Astrocyte (in vitro differentiated cells and primary cell): ENCODE measurements around the gene DYNC1I1. TPM values are rescaled to one million over a fixed set of nuclear protein-coding genes. Genes with fewer than 3 reads are reported as not detected.
A peak's percentile ranks its signal among the peaks of the same experiment; 100 is the strongest.

Experiments used
- DNase-seq: peaks from one replicate; pipeline ENCODE4 v3.0.0-alpha.2; 2010; ENCODE audit warnings: low read depth
- FAIRE-seq: peaks from 2 replicates; lab custom pipeline; 2011; peaks lifted over from hg19 to GRCh38; lab: Jason Lieb, UNC
- H2AFZ ChIP-seq: 2 replicates; pipeline ENCODE4 v1.6.0; 2012; ENCODE audit warnings: low read depth, low read length, inconsistent platforms
- H3K27ac ChIP-seq: 2 replicates; pipeline ENCODE4 v1.5.1; 2011; ENCODE audit warnings: low read depth, low read length, inconsistent platforms
- H3K27me3 ChIP-seq: 2 replicates; pipeline ENCODE4 v1.6.0; 2011; ENCODE audit warnings: low read length, inconsistent platforms; ENCODE audit not compliant: insufficient read depth
- H3K36me3 ChIP-seq: 2 replicates; pipeline ENCODE4 v1.5.1; 2011; ENCODE audit warnings: low read length, inconsistent platforms; ENCODE audit not compliant: insufficient read depth
- H3K4me1 ChIP-seq: 2 replicates; pipeline ENCODE4 v1.5.1; 2011; ENCODE audit warnings: low read length, inconsistent platforms; ENCODE audit not compliant: insufficient read depth
- H3K4me2 ChIP-seq: 2 replicates; pipeline ENCODE4 v1.6.0; 2012; ENCODE audit warnings: low read length, inconsistent platforms
- H3K4me3 ChIP-seq: 2 replicates; pipeline ENCODE4 v1.5.1; 2011; ENCODE audit warnings: low read depth, mild to moderate bottlenecking, low read length, inconsistent platforms; ENCODE audit not compliant: insufficient read depth
- H3K79me2 ChIP-seq: 2 replicates; pipeline ENCODE4 v1.6.0; 2012; ENCODE audit warnings: mild to moderate bottlenecking, low read length, inconsistent platforms; ENCODE audit not compliant: insufficient read depth
- H3K9ac ChIP-seq: 2 replicates; pipeline ENCODE4 v1.6.0; 2012; ENCODE audit warnings: mild to moderate bottlenecking, low read length, inconsistent platforms
- H3K9me3 ChIP-seq: 2 replicates; pipeline ENCODE4 v1.5.1; 2012; ENCODE audit warnings: low read depth, mild to moderate bottlenecking, low read length, inconsistent platforms; ENCODE audit not compliant: insufficient read depth
- H4K20me1 ChIP-seq: 2 replicates; pipeline ENCODE4 v1.6.0; 2012; ENCODE audit warnings: low read length, inconsistent platforms; ENCODE audit not compliant: insufficient read depth
- H3K27ac Mint-ChIP-seq: one replicate; pipeline ENCODE4 v1.8.0; 2021; ENCODE audit warnings: mild to moderate bottlenecking, mixed read lengths; ENCODE audit not compliant: unreplicated experiment
- H3K27me3 Mint-ChIP-seq: one replicate; pipeline ENCODE4 v1.8.0; 2021; ENCODE audit warnings: low read depth, mixed read lengths; ENCODE audit not compliant: unreplicated experiment
- H3K36me3 Mint-ChIP-seq: one replicate; pipeline ENCODE4 v1.8.0; 2021; ENCODE audit warnings: low read depth, mixed read lengths; ENCODE audit not compliant: unreplicated experiment
- H3K4me1 Mint-ChIP-seq: one replicate; pipeline ENCODE4 v1.8.0; 2021; ENCODE audit warnings: low read depth, mixed read lengths; ENCODE audit not compliant: unreplicated experiment
- H3K4me3 Mint-ChIP-seq: one replicate; pipeline ENCODE4 v1.8.0; 2021; ENCODE audit warnings: mild to moderate bottlenecking, moderate library complexity, mixed read lengths; ENCODE audit not compliant: unreplicated experiment
- H3K9me3 Mint-ChIP-seq: one replicate; pipeline ENCODE4 v1.8.0; 2021; ENCODE audit warnings: mild to moderate bottlenecking, mixed read lengths; ENCODE audit not compliant: unreplicated experiment
- EZH2 ChIP-seq: IDR thresholded peaks from 2 replicates; pipeline ENCODE4 v1.6.1; 2012; ENCODE audit warnings: mild to moderate bottlenecking, low read length, inconsistent platforms; ENCODE audit not compliant: insufficient read depth
- total RNA-seq: library from RNA; stranded (reverse); gene quantifications from 2 replicates; pipeline ENCODE4 v1.2.1, GENCODE V29; 2021
- TF ChIP-seq, protein P1 (sequence below): IDR thresholded peaks from 2 replicates; pipeline ENCODE4 v1.5.1; 2011; ENCODE audit warnings: low read depth, mild to moderate bottlenecking, inconsistent platforms, low read length, moderate library complexity; ENCODE audit not compliant: insufficient read depth

Gene DYNC1I1
- total RNA-seq, 1 donor from 2014 or later, result 3.2 TPM

GRCh38 chr7:96052860-96053470, 280.6 kb downstream of the DYNC1I1 start:
- no peaks in the 10 kb centered on the region for H3K36me3 ChIP-seq
- TF ChIP-seq EZH2, result no peak
- TF ChIP-seq, protein P1, sequence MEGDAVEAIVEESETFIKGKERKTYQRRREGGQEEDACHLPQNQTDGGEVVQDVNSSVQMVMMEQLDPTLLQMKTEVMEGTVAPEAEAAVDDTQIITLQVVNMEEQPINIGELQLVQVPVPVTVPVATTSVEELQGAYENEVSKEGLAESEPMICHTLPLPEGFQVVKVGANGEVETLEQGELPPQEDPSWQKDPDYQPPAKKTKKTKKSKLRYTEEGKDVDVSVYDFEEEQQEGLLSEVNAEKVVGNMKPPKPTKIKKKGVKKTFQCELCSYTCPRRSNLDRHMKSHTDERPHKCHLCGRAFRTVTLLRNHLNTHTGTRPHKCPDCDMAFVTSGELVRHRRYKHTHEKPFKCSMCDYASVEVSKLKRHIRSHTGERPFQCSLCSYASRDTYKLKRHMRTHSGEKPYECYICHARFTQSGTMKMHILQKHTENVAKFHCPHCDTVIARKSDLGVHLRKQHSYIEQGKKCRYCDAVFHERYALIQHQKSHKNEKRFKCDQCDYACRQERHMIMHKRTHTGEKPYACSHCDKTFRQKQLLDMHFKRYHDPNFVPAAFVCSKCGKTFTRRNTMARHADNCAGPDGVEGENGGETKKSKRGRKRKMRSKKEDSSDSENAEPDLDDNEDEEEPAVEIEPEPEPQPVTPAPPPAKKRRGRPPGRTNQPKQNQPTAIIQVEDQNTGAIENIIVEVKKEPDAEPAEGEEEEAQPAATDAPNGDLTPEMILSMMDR, result no peak
- peaks cover 4% of the 10 kb centered on the region for H3K4me1 Mint-ChIP-seq
- H3K9me3 ChIP-seq, result no peaks in the 10 kb centered on the region
- H3K9me3 Mint-ChIP-seq, result no peaks in the 10 kb centered on the region
- DNase-seq, result no peak
- H3K9ac ChIP-seq, result no peak overlapping the region
- H3K4me1 ChIP-seq, result no peaks in the 10 kb centered on the region
- H4K20me1 ChIP-seq, result no peaks in the 10 kb centered on the region
- no peaks in the 10 kb centered on the region for H3K27me3 Mint-ChIP-seq
- FAIRE-seq, result no peak
- no peaks in the 10 kb centered on the region for H3K79me2 ChIP-seq
- no peaks in the 10 kb centered on the region for H3K27me3 ChIP-seq
- no peak overlapping the region for H3K27ac ChIP-seq
- H3K4me3 ChIP-seq, result no peak overlapping the region
- H3K4me2 ChIP-seq, result no peak overlapping the region
- no peak overlapping the region for H3K4me3 Mint-ChIP-seq
- no peaks in the 10 kb centered on the region for H3K36me3 Mint-ChIP-seq
- no peak overlapping the region for H3K27ac Mint-ChIP-seq
- no peak overlapping the region for H2AFZ ChIP-seq

DNA sequence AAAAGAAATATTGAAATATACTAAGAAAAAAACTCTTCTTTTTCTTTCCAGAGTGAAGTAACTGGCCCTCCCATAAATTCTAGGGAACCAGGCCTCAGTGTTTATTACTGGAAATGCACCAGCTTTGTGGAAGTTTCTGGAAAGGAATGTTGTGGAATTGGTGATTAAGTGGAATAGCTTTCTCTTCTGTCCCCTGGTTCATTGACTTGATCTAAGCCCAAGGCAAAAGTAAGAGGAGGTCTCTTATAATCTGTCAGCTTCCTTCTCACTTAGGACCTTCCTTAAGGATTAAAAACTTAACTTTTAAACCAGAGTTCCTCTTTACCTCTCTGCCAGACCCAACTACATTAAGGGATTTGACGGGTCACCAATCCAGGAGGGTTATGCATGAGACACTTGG, 283.4 kb downstream of the DYNC1I1 start:
- DNase-seq (no peak), FAIRE-seq (no peak)
- H3K9ac ChIP-seq, result no peak overlapping the region
- peaks cover 4% of the 10 kb centered on the region for H3K4me1 Mint-ChIP-seq
- H3K4me2 ChIP-seq, result no peak overlapping the region
- no peak overlapping the region for H3K4me3 Mint-ChIP-seq
- H3K36me3 Mint-ChIP-seq, result peaks cover 5% of the 10 kb centered on the region
- H4K20me1 ChIP-seq, result no peaks in the 10 kb centered on the region
- no peaks in the 10 kb centered on the region for H3K79me2 ChIP-seq
- no peaks in the 10 kb centered on the region for H3K36me3 ChIP-seq
- H3K9me3 ChIP-seq, result no peaks in the 10 kb centered on the region
- H3K4me3 ChIP-seq, result no peak overlapping the region
- peak overlapping the region; percentile 20 for H3K27ac Mint-ChIP-seq
- H3K27ac ChIP-seq, result no peak overlapping the region
- no peaks in the 10 kb centered on the region for H3K27me3 ChIP-seq
- no peaks in the 10 kb centered on the region for H3K27me3 Mint-ChIP-seq
- no peaks in the 10 kb centered on the region for H3K4me1 ChIP-seq
- TF ChIP-seq EZH2, result no peak
- TF ChIP-seq, protein P1, result no peak
- H3K9me3 Mint-ChIP-seq, result peaks cover 8% of the 10 kb centered on the region
- H2AFZ ChIP-seq, result no peak overlapping the region

- Histone ChIP-seq H3K27ac (no peak overlapping the region), H3K4me1 (no peaks in the 10 kb centered on the region), H3K79me2 (no peaks in the 10 kb centered on the region), H3K9ac (no peak overlapping the region), H3K9me3 (no peaks in the 10 kb centered on the region), H3K4me3 (no peak overlapping the region), H3K36me3 (no peaks in the 10 kb centered on the region), H3K4me2 (no peak overlapping the region), H2AFZ (no peak overlapping the region), H4K20me1 (no peaks in the 10 kb centered on the region), H3K27me3 (peaks cover 3% of the 10 kb centered on the region)
- Mint-ChIP-seq H3K4me3 (no peak overlapping the region), H3K27me3 (peaks cover 15% of the 10 kb centered on the region), H3K36me3 (peaks cover 5% of the 10 kb centered on the region), H3K9me3 (peaks cover 14% of the 10 kb centered on the region), H3K4me1 (peaks cover 4% of the 10 kb centered on the region), H3K27ac (no peak overlapping the region)
- TF ChIP-seq, protein P1, result no peak
- DNase-seq (no peak), FAIRE-seq (no peak)
These were observed 286.7 kb downstream of the DYNC1I1 start for GRCh38 chr7:96059075-96059474.
